NCI-H1105 (cell line): ENCODE measurements around the gene CRACR2B.
A peak's percentile ranks its signal among the peaks of the same experiment; 100 is the strongest.

ENCODE experiments used
- DNase-seq: peaks from one replicate; lab custom pipeline; 2025; lab: John Stamatoyannopoulos, UW

CRACR2B gene

DNA sequence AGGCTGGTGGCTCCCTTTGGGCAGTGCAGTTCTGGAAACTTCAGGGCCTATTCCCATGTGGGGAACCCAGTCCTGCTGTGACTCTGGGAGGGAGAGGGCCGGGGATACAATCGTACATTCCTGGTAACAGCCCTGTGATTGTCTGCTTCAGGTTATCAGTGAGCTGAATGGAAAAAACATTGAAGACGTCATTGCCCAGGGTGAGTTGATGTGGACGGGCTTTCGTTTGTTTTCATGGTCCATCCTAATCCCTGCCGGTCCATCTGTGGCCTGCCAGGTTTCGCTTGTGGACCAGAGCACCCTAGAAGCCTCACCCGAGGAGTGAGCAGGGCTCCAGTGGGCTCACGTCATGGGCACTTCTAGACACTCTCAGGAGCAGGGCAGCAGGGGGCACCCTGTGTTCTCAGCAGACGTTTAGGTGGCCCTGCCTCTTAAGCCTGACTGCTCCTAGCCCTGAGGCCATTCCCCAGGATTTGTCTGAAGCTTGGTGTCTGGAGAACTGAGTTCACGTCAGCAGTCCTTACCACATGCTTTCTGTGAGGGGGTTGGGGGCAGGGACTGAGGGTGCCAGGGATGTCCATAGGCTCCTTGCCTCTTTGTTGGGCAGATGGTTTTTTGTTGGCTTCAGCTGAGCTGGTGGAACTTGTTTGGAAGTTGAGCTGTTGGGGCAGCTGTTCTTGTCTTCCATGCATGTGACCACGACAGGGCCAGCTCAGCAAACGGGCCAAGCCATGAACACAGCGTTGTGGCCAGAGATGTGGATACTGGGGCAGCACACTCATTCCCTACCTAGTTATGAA, 16.1 kb upstream of the CRACR2B start:
- DNase-seq = no peak

- no peak for DNase-seq
These were observed 15.3 kb upstream of the CRACR2B start for GRCh38 chr11:812390-812789.

DNA sequence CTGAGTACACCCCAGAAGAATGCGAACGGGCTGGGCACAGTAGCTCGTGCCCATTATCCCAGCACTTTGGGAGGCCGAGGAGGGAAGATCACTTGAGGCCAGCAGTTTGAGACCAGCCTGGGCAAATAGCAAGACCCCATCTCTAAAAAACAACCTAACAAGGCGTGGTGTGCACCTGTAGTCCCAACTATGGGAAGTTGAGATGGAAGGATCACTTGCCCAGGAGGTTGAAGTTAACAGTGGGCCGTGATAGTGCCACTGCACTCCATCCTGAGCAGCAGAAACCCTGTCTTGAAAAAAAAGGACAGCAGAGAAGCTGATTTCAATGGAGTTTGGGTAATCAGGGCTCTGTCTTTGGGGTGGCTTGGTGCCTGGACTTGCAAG, 14.7 kb upstream of the CRACR2B start:
- DNase-seq = no peak

- DNase-seq = no peak
These were observed 14.1 kb upstream of the CRACR2B start for GRCh38 chr11:813456-814096.

DNA sequence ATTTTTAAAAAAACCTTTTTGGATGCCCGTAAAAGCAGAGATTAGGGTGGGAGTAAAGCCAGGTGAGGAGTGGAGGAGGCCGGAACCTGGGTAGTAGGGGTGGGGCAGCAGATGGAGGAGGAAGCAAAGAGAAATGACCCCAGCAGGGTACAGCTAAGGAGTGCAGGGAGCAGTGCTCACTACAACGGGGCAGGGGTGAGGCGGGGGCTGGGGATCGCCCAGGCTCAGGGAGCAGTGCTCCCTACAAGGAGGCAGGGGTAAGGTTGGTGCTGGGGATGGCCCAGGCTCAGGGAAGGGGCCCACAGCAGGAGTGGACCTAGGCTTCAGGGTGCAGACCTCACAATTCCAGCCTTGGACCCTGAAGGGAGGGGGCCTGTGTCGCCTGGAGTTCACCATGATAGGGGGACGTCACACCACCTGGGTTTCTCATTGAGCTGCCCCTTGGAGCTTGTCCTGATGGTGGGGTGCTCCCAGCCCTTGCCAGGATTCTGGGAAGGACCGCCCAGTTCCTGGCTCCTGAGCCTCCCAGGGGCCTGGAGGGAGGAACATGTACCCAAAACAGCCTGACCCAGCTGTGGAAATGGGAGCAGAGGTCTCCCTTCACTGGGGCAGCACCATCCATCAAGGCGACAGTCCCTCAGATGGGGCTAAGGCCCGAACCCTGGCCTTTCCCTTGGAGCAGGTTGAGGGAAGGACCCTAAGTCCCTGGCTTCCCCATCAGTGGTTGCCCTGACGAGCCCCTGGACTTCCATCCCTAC, 11.9 kb upstream of the CRACR2B start:
- no peak for DNase-seq

DNA sequence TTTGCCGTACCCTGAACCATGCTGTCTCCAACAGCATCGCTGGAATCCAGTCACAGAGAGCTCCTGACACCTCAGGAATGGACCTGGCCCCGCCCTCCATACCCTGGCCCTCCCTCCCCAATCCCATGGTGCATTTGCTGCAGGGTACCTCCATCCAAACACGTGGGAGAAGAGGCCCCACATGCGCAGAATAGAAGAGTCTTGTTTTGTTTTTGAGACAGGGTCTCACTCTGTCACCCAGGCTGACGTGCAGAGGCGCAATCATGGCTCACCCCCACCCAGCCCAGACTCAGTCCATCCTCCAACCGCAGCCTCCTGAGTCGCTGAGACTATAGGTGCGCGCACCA, 11.3 kb upstream of the CRACR2B start:
- DNase-seq = no peak

GRCh38 chr11:818396-819128, 9.2 kb upstream of the CRACR2B start, which contains the start of gene PNPLA2:
TSS of gene PNPLA2 (plus strand) at chr11:818914. CDS start at chr11:819719, 805 bp downstream.
- no peak for DNase-seq

- DNase-seq = peak; percentile 91
These were observed 8.4 kb upstream of the CRACR2B start for GRCh38 chr11:819129-819931.

- peak; percentile 94 for DNase-seq
These were observed 7.6 kb upstream of the CRACR2B start for GRCh38 chr11:819943-820649.

- DNase-seq = no peak
These were observed 6.8 kb upstream of the CRACR2B start for GRCh38 chr11:820655-821511.

DNA sequence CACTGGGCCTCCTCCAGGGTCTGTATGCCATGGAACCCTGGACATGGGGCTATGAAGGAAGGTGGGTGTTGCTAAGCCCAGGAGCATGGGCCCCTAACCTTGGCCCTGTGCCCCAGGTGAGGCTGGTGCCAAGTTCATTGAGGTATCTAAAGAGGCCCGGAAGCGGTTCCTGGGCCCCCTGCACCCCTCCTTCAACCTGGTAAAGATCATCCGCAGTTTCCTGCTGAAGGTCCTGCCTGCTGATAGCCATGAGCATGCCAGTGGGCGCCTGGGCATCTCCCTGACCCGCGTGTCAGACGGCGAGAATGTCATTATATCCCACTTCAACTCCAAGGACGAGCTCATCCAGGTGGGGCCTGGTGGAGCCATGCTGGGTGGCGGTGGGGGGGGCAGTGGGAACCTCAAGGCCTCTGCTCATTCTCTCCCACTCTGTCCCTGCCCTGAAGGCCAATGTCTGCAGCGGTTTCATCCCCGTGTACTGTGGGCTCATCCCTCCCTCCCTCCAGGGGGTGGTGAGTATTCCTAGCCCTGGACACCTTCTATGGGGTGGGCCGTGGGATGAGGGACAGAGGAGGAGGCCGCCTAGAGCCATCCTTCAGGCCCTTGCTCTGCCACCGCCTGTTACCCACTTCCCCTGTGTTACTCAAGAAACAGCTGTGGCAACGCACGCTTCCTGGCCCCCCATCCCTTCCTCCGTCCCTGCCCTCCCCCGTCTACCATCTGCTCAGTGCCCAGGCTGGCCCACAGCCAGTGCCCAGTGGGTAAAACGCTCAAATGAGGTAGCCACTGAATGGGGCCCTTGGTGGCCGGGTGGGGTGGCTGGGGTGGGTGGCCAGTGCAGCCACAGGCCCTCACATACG, 6.0 kb upstream of the CRACR2B start:
- DNase-seq = no peak

DNA sequence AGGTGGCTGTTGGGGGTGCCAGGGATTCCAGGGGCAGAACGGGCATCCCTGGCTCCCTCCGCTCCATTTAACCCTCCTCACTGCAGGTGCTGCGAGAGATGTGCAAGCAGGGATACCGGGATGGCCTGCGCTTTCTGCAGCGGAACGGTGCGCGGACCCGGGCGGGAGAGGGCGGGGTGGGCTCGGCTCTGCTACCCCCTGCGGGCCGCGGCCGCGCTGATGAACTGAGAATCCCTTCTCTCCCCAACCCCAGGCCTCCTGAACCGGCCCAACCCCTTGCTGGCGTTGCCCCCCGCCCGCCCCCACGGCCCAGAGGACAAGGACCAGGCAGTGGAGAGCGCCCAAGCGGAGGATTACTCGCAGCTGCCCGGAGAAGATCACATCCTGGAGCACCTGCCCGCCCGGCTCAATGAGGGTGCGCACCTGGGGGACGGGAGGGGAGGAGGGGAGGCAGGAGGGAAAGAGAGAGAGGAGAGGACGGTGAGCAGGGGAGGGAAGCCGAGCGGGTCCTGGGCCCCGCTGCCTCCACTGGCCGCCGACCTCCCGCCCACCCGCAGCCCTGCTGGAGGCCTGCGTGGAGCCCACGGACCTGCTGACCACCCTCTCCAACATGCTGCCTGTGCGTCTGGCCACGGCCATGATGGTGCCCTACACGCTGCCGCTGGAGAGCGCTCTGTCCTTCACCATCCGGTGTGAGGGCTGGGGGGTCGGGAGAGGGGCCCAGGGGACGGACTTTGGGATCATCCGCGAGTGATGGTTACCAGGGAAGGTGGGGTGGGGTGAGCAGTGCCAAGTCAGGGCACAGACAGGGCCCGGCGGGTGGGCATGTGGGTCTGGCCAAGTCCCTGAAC, 4.1 kb upstream of the CRACR2B start:
- peak; percentile 58 for DNase-seq

DNA sequence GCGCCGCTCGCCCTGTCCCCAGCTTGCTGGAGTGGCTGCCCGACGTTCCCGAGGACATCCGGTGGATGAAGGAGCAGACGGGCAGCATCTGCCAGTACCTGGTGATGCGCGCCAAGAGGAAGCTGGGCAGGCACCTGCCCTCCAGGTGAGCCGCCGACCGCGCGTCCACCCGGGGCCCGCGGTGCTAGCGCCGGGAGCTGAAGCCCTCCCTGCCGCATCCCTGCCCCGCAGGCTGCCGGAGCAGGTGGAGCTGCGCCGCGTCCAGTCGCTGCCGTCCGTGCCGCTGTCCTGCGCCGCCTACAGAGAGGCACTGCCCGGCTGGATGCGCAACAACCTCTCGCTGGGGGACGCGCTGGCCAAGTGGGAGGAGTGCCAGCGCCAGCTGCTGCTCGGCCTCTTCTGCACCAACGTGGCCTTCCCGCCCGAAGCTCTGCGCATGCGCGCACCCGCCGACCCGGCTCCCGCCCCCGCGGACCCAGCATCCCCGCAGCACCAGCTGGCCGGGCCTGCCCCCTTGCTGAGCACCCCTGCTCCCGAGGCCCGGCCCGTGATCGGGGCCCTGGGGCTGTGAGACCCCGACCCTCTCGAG, 3.3 kb upstream of the CRACR2B start:
- peak; percentile 87 for DNase-seq

DNA sequence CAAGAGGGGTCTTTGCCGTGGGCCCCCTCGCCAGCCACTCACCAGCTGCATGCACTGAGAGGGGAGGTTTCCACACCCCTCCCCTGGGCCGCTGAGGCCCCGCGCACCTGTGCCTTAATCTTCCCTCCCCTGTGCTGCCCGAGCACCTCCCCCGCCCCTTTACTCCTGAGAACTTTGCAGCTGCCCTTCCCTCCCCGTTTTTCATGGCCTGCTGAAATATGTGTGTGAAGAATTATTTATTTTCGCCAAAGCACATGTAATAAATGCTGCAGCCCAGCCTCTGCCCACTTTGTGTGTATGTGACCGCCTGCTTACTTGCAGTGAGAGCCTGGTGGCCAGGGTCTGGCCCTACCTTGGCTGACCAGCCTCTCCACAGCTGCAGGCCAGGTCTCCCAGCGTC, 2.8 kb upstream of the CRACR2B start:
- DNase-seq = peak; percentile 70

GRCh38 chr11:825366-826226, 2.1 kb upstream of the CRACR2B start:
- DNase-seq = no peak

- DNase-seq = no peak
These were observed 1.5 kb upstream of the CRACR2B start for GRCh38 chr11:826227-826621.

DNA sequence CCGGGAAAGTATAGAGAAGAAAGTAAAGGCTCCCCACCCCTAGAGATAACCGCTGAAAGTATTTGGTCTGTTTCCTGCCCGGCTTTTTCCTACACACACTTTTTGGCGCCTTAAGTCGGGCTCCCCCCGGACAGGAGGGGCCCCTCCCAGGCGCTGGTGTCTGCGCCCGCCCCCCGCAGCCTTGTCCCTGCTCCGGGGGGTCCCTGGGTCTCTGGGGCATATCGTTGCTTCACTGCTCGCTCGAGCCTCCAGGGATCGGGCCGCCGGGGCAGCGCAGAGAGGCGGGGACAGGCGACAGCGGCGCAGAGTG, 928 bp upstream of the CRACR2B start:
- DNase-seq = no peak
